ENCODE measurements around the gene HBA1. TPM values are rescaled to one million over a fixed set of nuclear protein-coding genes. Genes with fewer than 3 reads are reported as not detected.
"Not testable (repeated sequence)": the region's sequence is repeated elsewhere in the genome, so short reads cannot be mapped to it uniquely, and the experiment has no call there.

The HBA1 gene
- not detected for polyA plus RNA-seq (2012; ENCODE audit: missing spikeins)

GRCh38 chr16:176477-177382, at the start of gene HBA1:
Gene HBA1 (plus strand): TSS chr16:176680. CDS start chr16:176717, 37 bp downstream.
- DNase-seq (ENCODE audit: insufficient read length); FAIRE-seq: not testable (repeated sequence)

- TF ChIP-seq POLR2A (IDR thresholded peaks at IDR 0.05; ENCODE audit: low read depth, low read length) (no peak), POLR2AphosphoS5 (IDR thresholded peaks at IDR 0.05; ENCODE audit: low read depth, low read length) (no peak), TAF1 (IDR thresholded peaks at IDR 0.05; ENCODE audit: borderline replicate concordance, low read depth, low read length) (no peak)
Observed at GRCh38 chr16:129075-129474, 47.4 kb upstream of the HBA1 start.

GRCh38 chr16:130533-131173, 45.8 kb upstream of the HBA1 start:
- no peak for TF ChIP-seq TAF1 (IDR thresholded peaks at IDR 0.05; ENCODE audit: borderline replicate concordance, low read depth, low read length)
- TF ChIP-seq POLR2AphosphoS5 (IDR thresholded peaks at IDR 0.05; ENCODE audit: low read depth, low read length) = no peak
- TF ChIP-seq POLR2A (IDR thresholded peaks at IDR 0.05; ENCODE audit: low read depth, low read length) = no peak
- FAIRE-seq = no peak
- DNase-seq (ENCODE audit: insufficient read length) = no peak

More at GRCh38 chr16:129075-129474, 47.4 kb upstream of the HBA1 start:
- no peak for DNase-seq (ENCODE audit: insufficient read length)
- no peak for FAIRE-seq

- DNase-seq (ENCODE audit: insufficient read length) (no peak), FAIRE-seq (no peak)
- TF ChIP-seq TAF1 (IDR thresholded peaks at IDR 0.05; ENCODE audit: borderline replicate concordance, low read depth, low read length) (no peak), POLR2AphosphoS5 (IDR thresholded peaks at IDR 0.05; ENCODE audit: low read depth, low read length) (no peak), POLR2A (IDR thresholded peaks at IDR 0.05; ENCODE audit: low read depth, low read length) (no peak)
Observed at GRCh38 chr16:132120-132519, 44.4 kb upstream of the HBA1 start.

- no peak for FAIRE-seq
Observed at GRCh38 chr16:133716-134115, 42.8 kb upstream of the HBA1 start.

GRCh38 chr16:138049-138417, 38.4 kb upstream of the HBA1 start:
- TF ChIP-seq POLR2A (IDR thresholded peaks at IDR 0.05; ENCODE audit: low read depth, low read length) = no peak
- TF ChIP-seq POLR2AphosphoS5 (IDR thresholded peaks at IDR 0.05; ENCODE audit: low read depth, low read length) = no peak
- TF ChIP-seq TAF1 (IDR thresholded peaks at IDR 0.05; ENCODE audit: borderline replicate concordance, low read depth, low read length) = no peak
- DNase-seq (ENCODE audit: insufficient read length) (peak; percentile 49), FAIRE-seq (no peak)

More at GRCh38 chr16:133716-134115, 42.8 kb upstream of the HBA1 start:
- TF ChIP-seq TAF1 (IDR thresholded peaks at IDR 0.05; ENCODE audit: borderline replicate concordance, low read depth, low read length) (no peak), POLR2A (IDR thresholded peaks at IDR 0.05; ENCODE audit: low read depth, low read length) (no peak), POLR2AphosphoS5 (IDR thresholded peaks at IDR 0.05; ENCODE audit: low read depth, low read length) (no peak)
- no peak for DNase-seq (ENCODE audit: insufficient read length)

- no peak for DNase-seq (ENCODE audit: insufficient read length)
- no peak for FAIRE-seq
- TF ChIP-seq POLR2AphosphoS5 (IDR thresholded peaks at IDR 0.05; ENCODE audit: low read depth, low read length) (no peak), TAF1 (IDR thresholded peaks at IDR 0.05; ENCODE audit: borderline replicate concordance, low read depth, low read length) (no peak), POLR2A (IDR thresholded peaks at IDR 0.05; ENCODE audit: low read depth, low read length) (no peak)
Observed at GRCh38 chr16:140175-140857, 36.2 kb upstream of the HBA1 start.

GRCh38 chr16:142405-142967, 34.0 kb upstream of the HBA1 start:
- FAIRE-seq (no peak), DNase-seq (ENCODE audit: insufficient read length) (no peak)
- TF ChIP-seq TAF1 (IDR thresholded peaks at IDR 0.05; ENCODE audit: borderline replicate concordance, low read depth, low read length) = no peak

GRCh38 chr16:143047-143446, 33.4 kb upstream of the HBA1 start:
- DNase-seq (ENCODE audit: insufficient read length) (no peak), FAIRE-seq (no peak)
- TF ChIP-seq TAF1 (IDR thresholded peaks at IDR 0.05; ENCODE audit: borderline replicate concordance, low read depth, low read length) = no peak
- TF ChIP-seq POLR2AphosphoS5 (IDR thresholded peaks at IDR 0.05; ENCODE audit: low read depth, low read length) = no peak
- no peak for TF ChIP-seq POLR2A (IDR thresholded peaks at IDR 0.05; ENCODE audit: low read depth, low read length)

- DNase-seq (ENCODE audit: insufficient read length) (no peak), FAIRE-seq (no peak)
- TF ChIP-seq POLR2A (IDR thresholded peaks at IDR 0.05; ENCODE audit: low read depth, low read length) (no peak), POLR2AphosphoS5 (IDR thresholded peaks at IDR 0.05; ENCODE audit: low read depth, low read length) (no peak), TAF1 (IDR thresholded peaks at IDR 0.05; ENCODE audit: borderline replicate concordance, low read depth, low read length) (no peak)
Observed at GRCh38 chr16:143456-143855, 33.0 kb upstream of the HBA1 start.

GRCh38 chr16:144797-145252, 31.7 kb upstream of the HBA1 start:
- no peak for DNase-seq (ENCODE audit: insufficient read length)
- TF ChIP-seq TAF1 (IDR thresholded peaks at IDR 0.05; ENCODE audit: borderline replicate concordance, low read depth, low read length) (no peak), POLR2A (IDR thresholded peaks at IDR 0.05; ENCODE audit: low read depth, low read length) (no peak), POLR2AphosphoS5 (IDR thresholded peaks at IDR 0.05; ENCODE audit: low read depth, low read length) (no peak)
- FAIRE-seq = no peak

Measured in GM12892 (cell line).